Thoracic aorta (tissue), 2 donors: ENCODE results near the gene MCOLN3. TPM values are rescaled to one million over a fixed set of nuclear protein-coding genes. Genes with fewer than 3 reads are reported as not detected.
"Not testable (repeated sequence)": the region's sequence is repeated elsewhere in the genome, so short reads cannot be mapped to it uniquely, and the experiment has no call there.

Experiments used
- ATAC-seq: fragments of 150-250 bp; one replicate; pipeline ENCODE4 v1.8.0; 2017; ENCODE audit warnings: low read depth; ENCODE audit not compliant: insufficient number of reproducible peaks, low FRiP score
- DNase-seq: peaks from one replicate; pipeline ENCODE4 v3.0.0-alpha.2; 2020; ENCODE audit warnings: low spot score
- H3K27ac ChIP-seq, 2 donors: fragments of 200-600 bp; sonication (generic); 1 replicate in 1 of 2; 2 replicates in 1 of 2; pipeline ENCODE4 v1.5.1; 2016; ENCODE audit warnings: mild to moderate bottlenecking in 2 of 2, moderate library complexity in 2 of 2
- H3K27me3 ChIP-seq: fragments of 200-600 bp; sonication (generic); replicated peaks from 2 replicates; pipeline ENCODE4 v1.6.0; 2016; ENCODE audit warnings: mild to moderate bottlenecking; ENCODE audit not compliant: insufficient read depth
- H3K36me3 ChIP-seq: fragments of 200-600 bp; sonication (generic); one replicate; pipeline ENCODE4 v1.5.1; 2016
- H3K4me1 ChIP-seq, 2 donors: fragments of 200-600 bp; sonication (generic); 1 replicate in 1 of 2; 2 replicates in 1 of 2; pipeline versions ENCODE4 v1.5.1 to v1.6.0; 2016; ENCODE audit warnings: low read depth in 2 of 2, mild to moderate bottlenecking in 1 of 2; ENCODE audit not compliant: control insufficient read depth in 1 of 2
- H3K4me3 ChIP-seq: fragments of 200-600 bp; sonication (generic); 2 replicates; pipeline ENCODE4 v1.5.1; 2016; ENCODE audit warnings: mild to moderate bottlenecking
- H3K9me3 ChIP-seq: fragments of 200-600 bp; sonication (generic); 2 replicates; pipeline ENCODE4 v1.5.1; 2016
- CTCF ChIP-seq: fragments of 200-600 bp; sonication (generic); IDR thresholded peaks from one replicate; pipeline ENCODE4 v1.5.1; 2019; ENCODE audit warnings: antibody characterized with exemption
- total RNA-seq, 2 donors: library from RNA; depleted of rRNA; stranded (reverse); fragments of >200 nt; gene quantifications; one replicate each; pipeline versions ENCODE4 v1.1.0 to v1.2.3, GENCODE V29; 2016

MCOLN3 gene
- total RNA-seq, 2 donors from 2014 or later = 2.3 to 3.2 TPM

DNA sequence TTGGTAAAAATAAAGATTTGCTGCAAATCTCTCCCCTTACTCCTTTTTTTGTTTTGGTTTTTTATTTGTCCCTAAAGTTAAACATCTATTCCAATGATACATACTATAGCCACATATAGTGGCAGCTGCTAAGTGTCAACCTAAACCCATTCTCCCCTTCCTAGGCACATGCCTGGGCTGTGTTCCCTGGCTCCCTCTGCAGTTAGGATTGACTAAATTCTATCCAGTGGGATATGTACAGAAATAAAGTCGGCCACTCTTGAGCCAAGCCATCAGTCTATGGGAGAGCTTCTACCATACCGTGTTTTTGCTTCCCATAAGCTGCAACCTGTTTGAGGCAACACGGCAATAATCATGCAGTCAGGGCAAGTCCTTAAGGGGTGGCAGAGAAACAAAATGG lies 23.6 kb downstream of the MCOLN3 start:
- ATAC-seq (no peak), DNase-seq (no peak)
- H3K27me3 ChIP-seq = no peaks in the 10 kb centered on the region
- no peak for TF ChIP-seq CTCF
- H3K9me3 ChIP-seq = no peaks in the 10 kb centered on the region
- no peaks in the 10 kb centered on the region for H3K4me1 ChIP-seq
- H3K4me3 ChIP-seq = no peak overlapping the region
- H3K27ac ChIP-seq = no peak overlapping the region
- H3K36me3 ChIP-seq = no peaks in the 10 kb centered on the region

- ATAC-seq (no peak), DNase-seq (no peak)
- no peak overlapping the region for H3K27ac ChIP-seq
- H3K36me3 ChIP-seq = no peaks in the 10 kb centered on the region
- H3K27me3 ChIP-seq = no peaks in the 10 kb centered on the region
- no peak for TF ChIP-seq CTCF
- no peaks in the 10 kb centered on the region for H3K9me3 ChIP-seq
- no peaks in the 10 kb centered on the region for H3K4me1 ChIP-seq
- H3K4me3 ChIP-seq = no peak overlapping the region
Observed at GRCh38 chr1:85022700-85023099, 25.6 kb downstream of the MCOLN3 start.

DNA sequence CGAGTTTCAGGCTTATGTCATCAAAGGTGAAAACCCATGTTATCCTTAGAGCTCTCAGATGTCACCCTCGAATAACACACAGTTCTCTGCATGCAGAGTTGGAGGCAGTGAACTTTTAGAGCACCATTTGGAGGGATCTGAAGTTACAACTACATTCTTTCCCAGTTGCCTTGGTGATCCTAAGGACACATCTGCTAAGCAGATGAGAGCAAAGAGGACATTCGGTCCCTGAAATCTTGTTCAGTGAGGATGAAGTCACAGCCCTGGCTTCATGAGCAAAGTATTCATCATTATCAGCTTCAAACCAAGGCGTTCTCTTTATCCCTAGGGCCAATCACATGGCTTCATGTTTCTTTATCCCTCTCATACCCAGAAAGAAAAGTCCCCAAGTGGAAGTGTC lies 28.3 kb downstream of the MCOLN3 start:
- H3K27me3 ChIP-seq = no peaks in the 10 kb centered on the region
- H3K27ac ChIP-seq = no peak overlapping the region
- H3K4me1 ChIP-seq = no peaks in the 10 kb centered on the region
- no peak for DNase-seq
- H3K4me3 ChIP-seq = no peak overlapping the region
- H3K36me3 ChIP-seq = no peaks in the 10 kb centered on the region
- no peak for TF ChIP-seq CTCF
- no peak for ATAC-seq
- no peaks in the 10 kb centered on the region for H3K9me3 ChIP-seq

- DNase-seq = no peak
- Histone ChIP-seq H3K4me1 (no peaks in the 10 kb centered on the region), H3K9me3 (no peaks in the 10 kb centered on the region), H3K36me3 (no peaks in the 10 kb centered on the region), H3K27me3 (no peaks in the 10 kb centered on the region), H3K27ac (no peak overlapping the region), H3K4me3 (no peak overlapping the region)
- ATAC-seq = no peak
- no peak for TF ChIP-seq CTCF
Observed at GRCh38 chr1:85015826-85016225, 32.5 kb downstream of the MCOLN3 start.

GRCh38 chr1:85005641-85006040 lies 42.7 kb downstream of the MCOLN3 start:
- H3K9me3 ChIP-seq, H3K4me1 ChIP-seq, DNase-seq, ATAC-seq, H3K27ac ChIP-seq, H3K27me3 ChIP-seq, H3K36me3 ChIP-seq, H3K4me3 ChIP-seq: not testable (repeated sequence)

- H3K36me3 ChIP-seq = no peaks in the 10 kb centered on the region
- no peak overlapping the region for H3K4me3 ChIP-seq
- no peak for DNase-seq
- H3K27ac ChIP-seq = no peak overlapping the region
- H3K9me3 ChIP-seq = no peaks in the 10 kb centered on the region
- H3K27me3 ChIP-seq = no peaks in the 10 kb centered on the region
- no peak for ATAC-seq
- peaks cover 5 to 16% of the 10 kb centered on the region in 2 donors for H3K4me1 ChIP-seq
- TF ChIP-seq CTCF = no peak
Observed at GRCh38 chr1:85001742-85002141, 46.6 kb downstream of the MCOLN3 start.
